ENCODE results near the gene PSORS1C2. TPM values are rescaled to one million over a fixed set of nuclear protein-coding genes. Genes with fewer than 3 reads are reported as not detected.
"Not testable (repeated sequence)": the region's sequence is repeated elsewhere in the genome, so short reads cannot be mapped to it uniquely, and the experiment has no call there.

PSORS1C2 gene
- total RNA-seq, 1 donor from 2014 or later = not detected

DNA sequence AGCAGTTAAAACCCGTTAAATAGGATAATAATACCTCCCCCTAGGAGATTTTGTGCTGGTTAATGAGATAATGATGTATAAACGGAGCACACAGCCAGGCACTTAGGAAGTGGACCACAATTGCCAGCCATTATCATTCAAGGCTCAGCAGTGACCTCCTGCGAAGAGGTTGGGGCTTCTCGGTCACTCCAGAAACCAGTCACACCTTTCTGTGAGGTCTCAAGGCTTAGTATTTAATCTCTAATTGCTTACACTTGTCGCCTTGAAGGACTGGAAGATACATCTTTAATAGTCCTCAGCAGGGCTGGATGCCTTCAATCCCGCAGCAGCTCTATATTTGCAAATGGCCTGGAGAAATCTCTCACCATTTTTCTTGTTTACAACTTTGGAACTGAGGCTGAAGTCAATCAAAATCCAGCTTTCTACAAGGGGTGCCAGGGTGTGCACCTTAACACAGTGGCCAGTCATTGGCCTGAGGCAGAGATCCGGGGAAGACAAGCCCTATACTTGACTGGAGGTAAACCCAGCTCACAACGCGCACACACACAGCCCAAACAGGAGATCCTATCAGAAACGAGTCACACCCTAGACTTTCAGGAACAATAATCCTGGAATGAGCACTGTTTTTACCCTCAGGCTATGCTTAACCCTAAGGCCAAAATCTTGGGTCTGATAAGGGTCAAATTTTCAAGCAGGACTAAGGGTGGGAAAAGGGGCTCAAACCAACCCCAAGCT, 30.4 kb upstream of the PSORS1C2 start:
- intact Hi-C loops (cut with DNase I) = no loop called here
- ATAC-seq (ENCODE audit: poor library complexity) (no peak), DNase-seq (no peak)

DNA sequence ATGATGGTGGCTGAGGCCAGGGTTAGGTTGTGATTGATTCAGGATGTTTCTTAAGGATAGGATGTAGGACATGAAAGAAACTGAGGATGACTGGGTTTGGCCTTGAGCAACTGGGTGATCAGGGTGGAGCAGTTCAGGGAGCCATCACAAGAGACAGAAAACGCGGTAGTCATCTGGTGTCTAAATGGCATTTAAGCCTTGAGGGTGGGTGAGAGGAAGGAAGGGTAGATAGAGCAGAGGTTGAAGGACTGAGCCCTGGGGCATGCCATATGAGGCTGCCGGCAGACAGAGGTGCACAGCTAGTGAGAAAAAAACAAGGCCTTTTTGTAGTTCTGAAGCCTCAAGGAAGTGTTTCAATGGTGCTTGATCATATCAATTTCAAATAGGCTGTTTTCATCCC, 29.7 kb upstream of the PSORS1C2 start:
- no peak for ATAC-seq (ENCODE audit: poor library complexity)
- no peak for DNase-seq
- intact Hi-C loops (cut with DNase I) = no loop called here

DNA sequence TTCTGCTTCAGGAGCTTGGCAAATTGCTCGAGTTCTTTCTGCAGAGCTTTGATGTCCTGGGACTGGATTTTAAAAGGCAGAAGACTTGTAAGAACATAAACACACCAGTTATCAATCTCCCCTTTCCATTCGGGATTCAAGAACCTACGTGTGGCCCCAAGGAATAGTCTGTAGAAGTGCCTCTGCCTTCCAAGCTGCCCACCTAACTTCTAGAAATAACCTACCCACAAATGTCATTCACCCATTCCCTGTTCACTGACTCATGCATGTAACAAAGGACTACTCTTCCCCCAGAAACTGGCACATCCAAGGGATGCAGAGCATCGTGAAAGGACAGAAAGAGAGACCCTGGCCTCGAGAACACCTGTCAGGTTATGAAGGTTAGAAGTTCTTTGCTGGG, 27.1 kb upstream of the PSORS1C2 start:
- ATAC-seq (ENCODE audit: poor library complexity) (no peak), DNase-seq (no peak)
- intact Hi-C loops (cut with DNase I) = no loop called here

DNA sequence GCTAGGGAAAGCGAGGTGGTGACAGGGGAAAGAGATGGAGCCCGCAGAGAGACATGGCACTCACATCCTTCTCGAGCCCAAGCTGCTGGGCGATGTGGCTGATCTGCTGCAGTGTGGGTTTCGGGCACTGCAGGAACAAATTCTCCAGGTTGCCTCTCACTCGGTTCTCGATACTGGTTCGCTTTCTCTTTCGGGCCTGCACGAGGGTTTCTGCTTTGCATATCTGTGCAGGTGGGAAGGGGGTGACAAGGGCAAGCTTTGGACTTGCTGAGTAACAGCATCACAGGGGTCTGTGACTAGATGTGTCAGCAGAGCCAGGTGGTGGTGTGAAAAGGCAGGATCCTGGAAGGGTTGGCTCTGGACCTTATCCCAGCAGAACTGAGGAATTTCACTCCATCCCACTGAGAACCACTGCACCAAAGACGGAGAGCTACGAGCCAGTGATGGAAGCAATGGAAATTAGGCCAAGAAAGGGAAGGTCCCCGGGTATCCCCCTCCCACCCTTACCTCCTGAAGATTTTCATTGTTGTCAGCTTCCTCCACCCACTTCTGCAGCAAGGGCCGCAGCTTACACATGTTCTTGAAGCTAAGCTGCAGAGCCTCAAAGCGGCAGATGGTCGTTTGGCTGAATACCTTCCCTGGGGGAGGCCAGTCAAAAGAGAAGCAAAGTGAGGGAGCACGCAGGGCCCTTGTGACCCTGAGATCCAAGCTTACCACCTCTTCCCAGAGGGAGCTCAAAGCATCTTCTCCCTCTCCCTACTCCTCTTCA, 26.4 kb upstream of the PSORS1C2 start:
- intact Hi-C loops (cut with DNase I); DNase-seq; ATAC-seq (ENCODE audit: poor library complexity): not testable (repeated sequence)

DNA sequence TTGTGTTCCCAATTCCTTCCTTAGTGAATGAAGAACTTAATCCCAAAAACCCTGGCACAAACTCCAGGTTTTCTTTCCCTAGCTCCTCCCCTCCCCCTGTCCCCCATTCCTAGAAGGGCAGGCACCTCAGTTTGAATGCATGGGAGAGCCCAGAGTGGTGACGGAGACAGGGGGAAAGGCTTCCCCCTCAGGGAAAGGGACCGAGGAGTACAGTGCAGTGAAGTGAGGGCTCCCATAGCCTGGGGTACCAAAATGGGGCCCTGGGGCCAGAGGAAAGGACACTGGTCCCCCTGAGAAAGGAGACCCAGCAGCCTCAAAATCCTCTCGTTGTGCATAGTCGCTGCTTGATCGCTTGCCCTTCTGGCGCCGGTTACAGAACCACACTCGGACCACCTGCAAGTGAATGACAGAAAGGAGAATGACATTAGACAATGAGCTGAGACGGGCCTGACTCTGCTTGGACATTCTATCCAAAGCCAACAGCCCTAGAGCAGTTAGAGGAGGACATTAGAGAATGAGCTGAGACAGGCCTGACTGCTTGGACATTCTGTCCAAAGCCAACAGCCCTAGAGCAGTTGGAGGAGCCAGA, 25.7 kb upstream of the PSORS1C2 start:
- ATAC-seq (ENCODE audit: poor library complexity); DNase-seq; intact Hi-C loops (cut with DNase I): not testable (repeated sequence)

DNA sequence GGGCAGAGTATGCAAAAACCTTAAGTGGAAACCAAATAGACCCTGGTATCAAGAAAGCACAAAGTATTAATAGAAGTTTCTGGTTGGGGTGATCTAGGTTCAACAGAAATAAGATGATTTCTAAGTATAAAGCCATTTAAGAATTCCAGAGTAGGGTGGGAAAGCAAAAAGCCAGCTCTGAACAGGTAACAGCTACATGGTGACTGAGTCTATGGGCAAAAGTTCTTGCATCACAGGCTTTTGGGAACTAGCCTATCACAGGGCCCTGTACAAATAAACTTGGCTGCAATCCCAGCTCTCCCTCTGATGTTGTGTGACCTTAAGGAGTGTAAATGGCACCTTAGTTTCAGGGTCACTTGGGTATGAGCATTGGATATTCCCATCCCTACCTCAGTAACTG, 25.1 kb upstream of the PSORS1C2 start:
- intact Hi-C loops (cut with DNase I) = no loop called here
- peak; percentile 55 for ATAC-seq (ENCODE audit: poor library complexity)
- no peak for DNase-seq

DNA sequence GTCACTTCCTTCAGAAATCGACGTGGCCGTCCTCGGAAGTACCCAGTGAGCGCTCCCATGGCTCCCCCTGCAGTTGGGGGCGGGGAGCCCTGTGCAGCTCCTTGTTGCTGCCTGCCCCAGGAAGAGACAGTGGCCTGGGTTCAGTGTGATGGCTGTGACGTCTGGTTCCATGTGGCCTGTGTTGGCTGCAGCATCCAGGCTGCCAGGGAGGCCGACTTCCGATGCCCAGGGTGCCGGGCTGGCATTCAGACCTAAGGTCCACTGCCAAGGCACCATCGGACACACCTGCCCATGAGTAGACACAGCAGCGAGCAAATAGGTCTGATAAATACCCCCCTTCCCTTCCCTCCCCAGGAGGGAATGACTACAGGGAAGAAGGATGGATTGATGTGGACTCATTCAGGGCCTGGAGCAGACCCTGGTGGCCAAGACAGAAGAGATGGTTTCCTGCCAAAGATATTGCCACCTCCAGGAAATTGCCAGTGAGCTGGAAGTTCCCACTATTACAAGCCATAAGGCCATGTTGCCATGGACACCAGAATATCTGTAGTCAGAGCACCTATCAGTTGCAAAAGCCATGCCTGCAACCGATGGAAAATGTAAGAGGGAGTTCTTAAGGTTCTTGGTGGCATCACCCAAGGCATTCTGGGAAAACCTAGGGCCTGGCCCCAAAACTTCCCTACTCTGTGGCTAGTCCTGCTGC, 23.7 kb upstream of the PSORS1C2 start:
- no peak for DNase-seq
- intact Hi-C loops (cut with DNase I) = no loop called here
- ATAC-seq (ENCODE audit: poor library complexity) = no peak

DNA sequence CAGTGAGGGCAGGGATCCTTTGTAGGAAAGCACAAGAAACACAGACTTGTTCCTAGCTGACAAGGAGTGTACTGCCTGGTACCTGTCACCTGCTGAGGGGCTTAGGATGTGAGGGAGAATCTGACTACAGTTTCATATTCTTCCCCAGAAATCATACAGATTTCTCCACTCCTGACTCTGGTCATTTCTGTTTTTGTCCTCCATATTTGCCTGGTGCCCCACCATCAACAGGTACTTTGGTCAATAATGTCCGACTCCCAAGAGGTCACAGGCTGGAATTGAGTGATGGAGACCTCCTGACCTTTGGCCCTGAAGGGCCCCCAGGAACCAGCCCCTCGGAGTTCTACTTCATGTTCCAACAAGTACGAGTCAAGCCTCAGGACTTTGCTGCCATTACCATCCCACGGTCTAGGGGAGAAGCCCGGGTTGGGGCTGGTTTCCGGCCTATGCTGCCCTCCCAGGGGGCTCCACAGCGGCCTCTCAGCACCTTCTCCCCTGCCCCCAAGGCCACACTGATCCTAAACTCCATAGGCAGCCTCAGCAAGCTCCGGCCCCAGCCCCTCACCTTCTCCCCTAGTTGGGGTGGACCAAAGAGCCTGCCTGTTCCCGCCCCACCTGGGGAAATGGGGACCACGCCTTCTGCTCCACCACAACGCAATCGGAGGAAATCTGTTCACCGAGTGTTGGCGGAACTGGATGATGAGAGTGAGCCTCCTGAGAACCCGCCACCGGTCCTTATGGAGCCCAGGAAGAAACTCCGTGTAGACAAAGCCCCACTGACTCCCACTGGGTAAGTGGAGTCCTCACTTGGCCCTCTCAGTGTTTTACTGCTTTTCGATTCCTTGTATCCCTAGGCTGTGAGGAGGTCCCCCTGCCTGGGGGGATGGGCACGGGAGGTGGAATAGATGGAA, 22.6 kb upstream of the PSORS1C2 start:
- no peak for ATAC-seq (ENCODE audit: poor library complexity)
- intact Hi-C loops (cut with DNase I) = no loop called here

DNA sequence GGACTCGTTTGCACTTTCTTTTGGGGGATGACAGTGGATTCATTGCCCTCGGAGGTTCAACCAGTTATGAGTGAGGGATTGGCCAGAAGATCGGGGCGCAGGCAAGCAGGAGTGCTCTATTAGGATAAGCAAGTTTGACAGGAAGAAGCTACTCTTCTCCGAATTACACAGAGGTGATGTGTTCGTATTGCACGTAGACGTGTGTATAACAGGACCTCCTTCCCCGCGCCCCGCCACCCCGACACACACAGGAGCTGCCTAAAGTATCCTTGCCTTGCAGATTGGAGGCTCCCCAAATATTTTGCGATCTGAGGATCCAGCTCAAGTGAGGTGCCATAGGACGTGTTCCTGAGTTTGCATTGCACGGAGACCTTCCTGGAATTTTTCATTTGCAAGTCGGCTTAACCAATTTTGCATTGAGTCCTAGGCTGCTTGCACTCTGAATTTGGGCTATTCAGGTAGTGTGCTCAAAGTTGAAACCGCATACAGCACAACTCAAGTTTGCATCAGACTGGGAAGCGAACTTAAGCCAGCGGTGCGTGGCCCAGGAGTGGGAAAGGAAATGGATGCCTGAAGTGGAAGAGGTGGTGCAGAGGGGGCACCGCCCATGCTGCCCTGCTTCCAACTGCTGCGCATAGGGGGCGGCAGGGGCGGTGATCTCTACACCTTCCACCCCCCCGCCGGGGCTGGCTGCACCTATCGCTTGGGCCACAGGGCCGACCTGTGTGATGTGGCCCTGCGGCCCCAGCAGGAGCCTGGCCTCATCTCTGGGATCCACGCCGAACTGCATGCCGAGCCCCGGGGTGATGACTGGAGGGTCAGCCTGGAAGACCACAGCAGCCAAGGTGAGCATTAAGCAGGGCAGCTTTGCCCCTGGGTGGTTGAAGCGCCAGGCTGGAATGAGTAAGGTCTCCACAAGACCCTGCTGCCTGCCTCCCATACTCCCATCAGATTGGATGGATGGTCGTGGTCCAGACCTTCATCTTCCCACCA, 20.3 kb upstream of the PSORS1C2 start:
- ATAC-seq (ENCODE audit: poor library complexity) (no peak), DNase-seq (no peak)
- intact Hi-C loops (cut with DNase I) = no loop called here

More for the DNA sequence above, 22.6 kb upstream of the PSORS1C2 start:
- no peak for DNase-seq

DNA sequence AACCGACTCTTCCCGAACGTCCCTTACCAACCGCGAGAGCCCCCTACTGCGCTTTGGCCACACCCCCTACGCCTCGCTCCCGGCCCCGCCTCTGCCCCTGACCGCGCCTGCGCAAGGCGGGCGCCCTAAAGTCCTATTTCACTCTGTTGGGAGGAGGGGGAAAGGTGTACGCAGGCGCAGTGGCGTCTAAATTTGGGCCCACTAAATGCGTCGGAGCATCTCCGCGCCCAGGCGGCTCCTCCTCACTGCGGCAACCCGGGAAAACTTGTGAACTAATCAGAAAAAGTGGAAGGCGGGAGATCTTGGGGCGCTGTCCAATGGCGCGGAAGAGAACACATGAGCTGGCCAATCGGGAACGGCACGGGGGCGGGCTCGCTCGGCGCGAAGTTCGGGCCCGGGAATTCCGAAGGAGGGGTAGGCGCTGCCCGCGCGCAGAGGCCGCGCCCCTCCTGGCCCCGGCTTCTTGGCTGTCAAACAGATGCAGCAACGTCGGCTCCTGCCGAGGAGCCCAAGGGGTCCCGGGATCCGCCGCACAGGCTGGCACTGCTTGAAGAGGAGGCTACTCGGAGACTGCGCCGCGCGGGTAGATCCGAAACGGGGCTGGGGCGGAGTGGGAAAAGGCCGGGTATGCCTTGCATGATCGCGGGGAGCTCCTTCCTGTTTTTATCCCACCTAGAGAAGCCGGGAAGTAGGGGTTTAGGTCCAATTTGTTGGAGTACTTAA, 19.4 kb upstream of the PSORS1C2 start, which contains the start of gene TCF19:
TSS of gene TCF19 (plus strand) at position 450 of the 723 bp plus-strand sequence. CDS start 881 bp downstream, outside the sequence.
- ATAC-seq (ENCODE audit: poor library complexity) (peak; percentile 99), DNase-seq (peak; percentile 100)
- intact Hi-C loops (cut with DNase I) = no loop called here

DNA sequence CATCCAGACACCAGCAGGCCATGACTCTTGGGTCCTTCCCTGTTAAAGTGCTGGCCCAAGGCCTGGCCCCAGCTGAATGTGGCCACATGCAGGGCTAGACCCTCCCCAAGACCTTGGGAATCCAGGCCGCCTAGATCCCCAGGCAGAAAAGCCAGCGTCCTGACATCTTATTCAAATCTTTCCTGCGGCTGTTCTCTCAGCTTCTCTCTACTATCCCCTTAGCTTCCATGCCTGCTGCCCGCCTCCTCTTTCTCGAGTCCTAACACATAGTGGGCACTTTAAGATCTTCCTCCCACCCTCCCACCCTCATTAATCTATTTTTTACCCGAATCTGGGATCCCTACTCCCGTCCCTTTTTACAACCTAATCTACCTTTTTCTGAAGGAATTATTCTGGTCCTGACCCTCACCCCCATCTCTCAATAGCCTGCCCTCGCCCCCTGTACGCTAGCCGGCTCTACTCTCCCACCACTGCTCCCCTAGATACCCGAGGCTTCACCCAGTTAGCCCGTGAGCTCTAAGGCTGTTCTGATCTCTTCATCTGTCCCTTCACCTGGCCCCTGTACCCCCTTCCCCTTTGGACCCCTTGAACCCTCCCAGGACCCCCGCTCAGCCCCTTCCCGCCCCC, 18.8 kb upstream of the PSORS1C2 start, which contains the start of gene CCHCR1:
TSS of gene CCHCR1 (minus strand) at position 290 of the 627 bp plus-strand sequence. CDS start at position 88, 202 bp downstream.
- ATAC-seq (ENCODE audit: poor library complexity) (peak; percentile 19), DNase-seq (no peak)
- intact Hi-C loops (cut with DNase I) = no loop called here

DNA sequence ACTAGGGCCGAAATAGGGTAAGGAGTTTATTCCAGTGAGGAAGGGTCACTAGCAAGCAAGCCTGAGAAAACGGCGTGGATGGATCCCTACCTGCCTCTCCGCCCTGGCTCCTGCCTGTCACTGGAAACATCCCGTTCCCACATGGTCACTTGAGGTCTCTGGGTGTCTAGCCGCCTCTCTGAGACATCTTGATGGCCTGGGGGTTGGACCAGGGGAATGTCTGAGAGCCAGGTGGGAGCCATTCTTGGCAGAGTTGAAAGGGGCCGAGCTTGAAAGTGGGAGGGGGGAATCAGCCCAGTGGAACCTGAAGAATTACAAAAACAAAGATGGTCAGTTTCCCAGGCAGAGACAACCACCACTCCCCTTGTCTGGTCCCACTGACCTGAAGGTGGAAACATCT, 17.8 kb upstream of the PSORS1C2 start:
- no peak for DNase-seq
- no peak for ATAC-seq (ENCODE audit: poor library complexity)
- intact Hi-C loops (cut with DNase I) = no loop called here

DNA sequence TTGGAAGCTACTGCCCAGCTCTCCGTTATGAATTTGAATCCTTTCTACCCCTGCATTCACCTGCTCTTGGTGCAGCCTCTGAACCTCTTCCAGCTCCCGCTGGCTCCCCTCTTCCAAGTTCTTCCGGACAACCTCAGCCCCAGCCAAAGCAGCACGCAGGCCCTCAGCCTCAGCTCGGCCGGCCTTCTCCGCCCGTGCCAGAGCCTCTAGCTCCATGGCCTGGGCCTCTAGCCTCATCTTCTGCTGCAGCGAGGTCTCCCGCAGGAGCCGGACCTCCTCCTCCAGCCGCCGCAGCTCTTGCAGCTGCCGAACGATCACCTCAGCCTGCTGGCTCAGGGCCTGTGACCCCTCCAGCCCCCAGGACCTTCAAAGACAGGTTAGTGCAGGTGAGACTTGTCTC, 15.6 kb upstream of the PSORS1C2 start:
- ATAC-seq (ENCODE audit: poor library complexity) (no peak), DNase-seq (no peak)
- intact Hi-C loops (cut with DNase I) = no loop called here

DNA sequence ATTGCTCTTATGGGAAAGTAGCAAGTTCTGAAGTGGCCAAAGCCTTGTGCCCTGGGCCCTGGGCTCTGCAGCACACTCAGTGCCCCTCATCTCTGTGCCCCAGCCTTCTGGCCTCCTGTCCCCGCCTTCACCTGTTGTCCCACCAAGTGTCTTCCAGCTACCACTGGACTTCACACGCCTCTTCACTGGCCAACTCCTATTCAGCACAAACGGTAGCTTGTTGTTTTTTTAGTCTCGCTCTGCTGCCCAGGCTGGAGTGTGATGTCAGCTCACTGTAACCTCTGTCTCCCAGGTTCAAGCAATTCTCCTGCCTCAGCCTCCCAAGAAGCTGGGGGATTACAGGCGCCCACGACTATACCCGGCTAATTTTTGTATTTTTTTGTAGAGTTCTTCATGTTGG, 13.9 kb upstream of the PSORS1C2 start:
- intact Hi-C loops (cut with DNase I) = no loop called here
- DNase-seq (no peak), ATAC-seq (ENCODE audit: poor library complexity) (no peak)

DNA sequence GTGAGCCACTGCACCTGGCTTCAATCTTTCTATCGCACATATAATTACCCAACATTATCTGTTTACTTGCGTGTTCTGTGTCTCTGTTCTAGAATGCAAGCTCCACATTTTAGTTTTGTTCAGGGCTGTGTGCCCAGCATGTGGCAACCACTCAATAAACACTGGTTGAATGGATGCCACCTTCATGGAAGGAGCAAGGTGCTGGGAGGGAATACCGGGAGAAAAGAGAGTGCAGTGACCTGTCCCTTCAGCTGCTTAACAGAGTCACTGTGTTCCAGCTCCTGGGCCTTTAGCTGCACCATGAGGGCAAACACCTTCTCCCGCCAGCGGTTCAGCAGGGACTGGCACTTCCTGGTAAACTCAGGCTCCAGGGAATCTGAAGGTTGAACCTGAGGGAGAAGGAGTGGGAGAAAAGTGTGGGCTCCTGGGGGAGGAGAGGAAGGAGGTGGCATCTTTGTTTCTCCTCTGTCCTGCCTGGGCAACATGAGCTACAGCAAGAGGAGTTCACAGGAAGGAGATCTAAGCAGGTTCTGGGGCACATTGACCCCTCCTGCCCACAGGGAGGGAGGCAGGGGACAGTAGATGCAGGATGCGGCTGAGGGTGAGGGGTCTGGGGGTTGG, 11.1 kb upstream of the PSORS1C2 start:
- ATAC-seq (ENCODE audit: poor library complexity) = no peak
- no peak for DNase-seq
- intact Hi-C loops (cut with DNase I) = no loop called here

All from Right ventricle myocardium superior (tissue), 1 donor.